MM.1S (cell line): Measurements from ENCODE around the gene BLOC1S2.

Experiments
- CTCF ChIP-seq: fragments of 300-600 bp; sonication (generic); IDR thresholded peaks from 2 replicates; pipeline ENCODE4 v1.5.1; 2016; ENCODE audit warnings: antibody characterized with exemption, low read length, mixed read lengths
- EZH2 ChIP-seq: fragments of 300-600 bp; sonication (generic); optimal IDR thresholded peaks from 2 replicates; pipeline ENCODE3; 2017; ENCODE audit warnings: low read depth, mild to moderate bottlenecking, antibody characterized with exemption, low read length, mixed read lengths
- EZH2phosphoT487 ChIP-seq: fragments of 300-600 bp; sonication (generic); IDR thresholded peaks from 2 replicates; pipeline ENCODE4 v1.6.1; 2018; ENCODE audit warnings: antibody characterized with exemption, low read length

GRCh38 chr10:100245484-100246220 is 40.8 kb downstream of the BLOC1S2 start:
- TF ChIP-seq CTCF (no peak), EZH2 (no peak), EZH2phosphoT487 (no peak)
